ENCODE data around the gene DPYSL3.
"Not testable (repeated sequence)": the region's sequence is repeated elsewhere in the genome, so short reads cannot be mapped to it uniquely, and the experiment has no call there.

The DPYSL3 gene

GRCh38 chr5:147509710-147510651 lies at the start of gene DPYSL3:
TSS of gene DPYSL3 (minus strand) at chr5:147510068. CDS start at chr5:147509858, 210 bp downstream.
- no peak for DNase-seq

- DNase-seq: no peak
Observed at GRCh38 chr5:147558826-147559225, 49.0 kb upstream of the DPYSL3 start.

GRCh38 chr5:147557876-147558745 lies 48.2 kb upstream of the DPYSL3 start:
- no peak for DNase-seq

- DNase-seq: no peak
Observed at GRCh38 chr5:147555176-147555575, 45.3 kb upstream of the DPYSL3 start.

GRCh38 chr5:147554261-147554817 lies 44.5 kb upstream of the DPYSL3 start:
- no peak for DNase-seq

GRCh38 chr5:147553817-147554216 lies 43.9 kb upstream of the DPYSL3 start:
- DNase-seq: not testable (repeated sequence)

- no peak for DNase-seq
Observed at GRCh38 chr5:147552897-147553296, 43.0 kb upstream of the DPYSL3 start.

- no peak for DNase-seq
Observed at GRCh38 chr5:147551677-147552076, 41.8 kb upstream of the DPYSL3 start.

GRCh38 chr5:147547730-147548129 lies 37.9 kb upstream of the DPYSL3 start:
- DNase-seq: no peak

- no peak for DNase-seq
Observed at GRCh38 chr5:147544556-147544955, 34.7 kb upstream of the DPYSL3 start.

- no peak for DNase-seq
Observed at GRCh38 chr5:147539053-147539452, 29.2 kb upstream of the DPYSL3 start.

- DNase-seq: no peak
Observed at GRCh38 chr5:147538236-147538635, 28.4 kb upstream of the DPYSL3 start.

- DNase-seq: no peak
Observed at GRCh38 chr5:147534172-147534951, 24.5 kb upstream of the DPYSL3 start.

- no peak for DNase-seq
Observed at GRCh38 chr5:147532156-147532555, 22.3 kb upstream of the DPYSL3 start.

- no peak for DNase-seq
Observed at GRCh38 chr5:147530530-147531389, 20.9 kb upstream of the DPYSL3 start.

GRCh38 chr5:147523069-147523468 lies 13.2 kb upstream of the DPYSL3 start:
- DNase-seq: no peak

GRCh38 chr5:147522435-147522834 lies 12.6 kb upstream of the DPYSL3 start:
- no peak for DNase-seq

GRCh38 chr5:147520450-147520849 lies 10.6 kb upstream of the DPYSL3 start:
- no peak for DNase-seq

- no peak for DNase-seq
Observed at GRCh38 chr5:147519380-147519779, 9.5 kb upstream of the DPYSL3 start.

- DNase-seq: no peak
Observed at GRCh38 chr5:147517383-147517782, 7.5 kb upstream of the DPYSL3 start.

- DNase-seq: no peak
Observed at GRCh38 chr5:147515269-147515668, 5.4 kb upstream of the DPYSL3 start.
